Measurements from ENCODE around the gene CSNK1A1L.

GRCh38 chr13:37142877-37143276, 37.4 kb upstream of the CSNK1A1L start:
- TF ChIP-seq CTCF (IDR thresholded peaks at IDR 0.05 in 4 of 5, conservative IDR thresholded peaks at IDR 0.05 in 1 of 5) (no peak), POLR2A (IDR thresholded peaks at IDR 0.05) (no peak)
